ENCODE results near the gene NUMA1. TPM values are rescaled to one million over a fixed set of nuclear protein-coding genes. Genes with fewer than 3 reads are reported as not detected.

Gene NUMA1
- total RNA-seq, 1 donor from 2014 or later = 177 TPM

DNA sequence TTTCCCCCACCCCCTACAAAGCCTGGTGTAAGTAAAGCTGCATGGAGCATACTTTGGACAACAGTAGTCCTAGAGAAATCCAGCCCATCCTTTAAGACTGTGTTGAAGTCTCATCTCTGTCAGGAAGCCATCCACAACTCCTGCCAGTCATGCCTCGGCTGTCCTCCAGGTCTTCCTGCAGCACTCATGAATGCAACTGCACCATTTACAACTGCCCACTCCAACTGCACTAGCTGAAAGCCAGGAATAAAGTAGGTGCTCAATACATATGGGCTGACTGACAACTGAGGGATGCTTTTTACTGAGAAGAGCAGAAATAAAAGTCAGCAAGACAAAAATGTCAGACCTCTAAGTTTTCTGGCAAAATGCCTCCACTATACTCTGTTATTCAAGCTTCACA lies 54.3 kb downstream of the NUMA1 start:
- Histone ChIP-seq H3K36me3 (ENCODE audit: control insufficient read depth in 3 of 3, insufficient read depth in 3 of 3, low read length in 3 of 3) (peaks cover 49 to 68% (median 55%) of the 10 kb centered on the region in 3 donors), H3K27ac (ENCODE audit: low read depth, low read length) (peak overlapping the region; percentile 56)

GRCh38 chr11:72024069-72024754 lies 56.1 kb downstream of the NUMA1 start:
- no peak overlapping the region for H3K9ac ChIP-seq (ENCODE audit: low read depth in 1 of 3, low read length in 3 of 3)
- H3K4me3 ChIP-seq (ENCODE audit: low read length in 3 of 3) = no peak overlapping the region
- H3K27me3 ChIP-seq (ENCODE audit: control insufficient read depth in 3 of 3, insufficient read depth in 3 of 3, low read length in 3 of 3) = no peaks in the 10 kb centered on the region
- H3K4me1 ChIP-seq (ENCODE audit: control insufficient read depth in 3 of 3, insufficient read depth in 3 of 3, low read length in 3 of 3) = peaks cover 9 to 30% (median 22%) of the 10 kb centered on the region in 3 donors
- H3K27ac ChIP-seq (ENCODE audit: low read depth, low read length) = no peak overlapping the region
- H3K9me3 ChIP-seq (ENCODE audit: control insufficient read depth in 3 of 3, low read length in 3 of 3) = no peaks in the 10 kb centered on the region
- peaks cover 62 to 77% (median 70%) of the 10 kb centered on the region in 3 donors for H3K36me3 ChIP-seq (ENCODE audit: control insufficient read depth in 3 of 3, insufficient read depth in 3 of 3, low read length in 3 of 3)

More for the DNA sequence above, 54.3 kb downstream of the NUMA1 start:
- peaks cover 12 to 39% (median 28%) of the 10 kb centered on the region in 3 donors for H3K4me1 ChIP-seq (ENCODE audit: control insufficient read depth in 3 of 3, insufficient read depth in 3 of 3, low read length in 3 of 3)
- H3K4me3 ChIP-seq (ENCODE audit: low read length in 3 of 3) = no peak overlapping the region
- no peak overlapping the region for H3K9ac ChIP-seq (ENCODE audit: low read depth in 1 of 3, low read length in 3 of 3)
- no peaks in the 10 kb centered on the region for H3K9me3 ChIP-seq (ENCODE audit: control insufficient read depth in 3 of 3, low read length in 3 of 3)
- no peaks in the 10 kb centered on the region for H3K27me3 ChIP-seq (ENCODE audit: control insufficient read depth in 3 of 3, insufficient read depth in 3 of 3, low read length in 3 of 3)

- Histone ChIP-seq H3K9ac (ENCODE audit: low read depth in 1 of 3, low read length in 3 of 3) (no peak overlapping the region), H3K27me3 (ENCODE audit: control insufficient read depth in 3 of 3, insufficient read depth in 3 of 3, low read length in 3 of 3) (no peaks in the 10 kb centered on the region), H3K36me3 (ENCODE audit: control insufficient read depth in 3 of 3, insufficient read depth in 3 of 3, low read length in 3 of 3) (peaks cover 62 to 77% (median 70%) of the 10 kb centered on the region in 3 donors), H3K4me1 (ENCODE audit: control insufficient read depth in 3 of 3, insufficient read depth in 3 of 3, low read length in 3 of 3) (peaks cover 9 to 24% (median 16%) of the 10 kb centered on the region in 3 donors), H3K4me3 (ENCODE audit: low read length in 3 of 3) (no peak overlapping the region), H3K9me3 (ENCODE audit: control insufficient read depth in 3 of 3, low read length in 3 of 3) (no peaks in the 10 kb centered on the region), H3K27ac (ENCODE audit: low read depth, low read length) (no peak overlapping the region)
Measured at GRCh38 chr11:72023335-72023734, 57.0 kb downstream of the NUMA1 start.

GRCh38 chr11:72018171-72018570 lies 62.2 kb downstream of the NUMA1 start:
- H3K27me3 ChIP-seq (ENCODE audit: control insufficient read depth in 3 of 3, insufficient read depth in 3 of 3, low read length in 3 of 3) = no peaks in the 10 kb centered on the region
- no peak overlapping the region for H3K4me3 ChIP-seq (ENCODE audit: low read length in 3 of 3)
- no peaks in the 10 kb centered on the region for H3K9me3 ChIP-seq (ENCODE audit: control insufficient read depth in 3 of 3, low read length in 3 of 3)
- no peak overlapping the region for H3K9ac ChIP-seq (ENCODE audit: low read depth in 1 of 3, low read length in 3 of 3)
- peaks cover 23 to 28% (median 27%) of the 10 kb centered on the region in 3 donors for H3K4me1 ChIP-seq (ENCODE audit: control insufficient read depth in 3 of 3, insufficient read depth in 3 of 3, low read length in 3 of 3)
- H3K27ac ChIP-seq (ENCODE audit: low read depth, low read length) = no peak overlapping the region
- H3K36me3 ChIP-seq (ENCODE audit: control insufficient read depth in 3 of 3, insufficient read depth in 3 of 3, low read length in 3 of 3) = peaks cover 93 to 97% (median 97%) of the 10 kb centered on the region in 3 donors

GRCh38 chr11:72015511-72016061 lies 64.8 kb downstream of the NUMA1 start:
- H3K36me3 ChIP-seq (ENCODE audit: control insufficient read depth in 3 of 3, insufficient read depth in 3 of 3, low read length in 3 of 3) = peaks cover 98% of the 10 kb centered on the region in 3 donors

GRCh38 chr11:72014761-72015320 lies 65.5 kb downstream of the NUMA1 start:
- Histone ChIP-seq H3K27ac (ENCODE audit: low read depth, low read length) (no peak overlapping the region), H3K9me3 (ENCODE audit: control insufficient read depth in 3 of 3, low read length in 3 of 3) (no peaks in the 10 kb centered on the region), H3K36me3 (ENCODE audit: control insufficient read depth in 3 of 3, insufficient read depth in 3 of 3, low read length in 3 of 3) (peaks cover 99 to 100% (median 99%) of the 10 kb centered on the region in 3 donors), H3K4me3 (ENCODE audit: low read length in 3 of 3) (peak overlapping the region in 1 of 3 donors; percentile 6), H3K4me1 (ENCODE audit: control insufficient read depth in 3 of 3, insufficient read depth in 3 of 3, low read length in 3 of 3) (peaks cover 49 to 58% (median 53%) of the 10 kb centered on the region in 3 donors), H3K27me3 (ENCODE audit: control insufficient read depth in 3 of 3, insufficient read depth in 3 of 3, low read length in 3 of 3) (no peaks in the 10 kb centered on the region), H3K9ac (ENCODE audit: low read depth in 1 of 3, low read length in 3 of 3) (peak overlapping the region in 1 of 3 donors; percentile 77)

More at GRCh38 chr11:72015511-72016061, 64.8 kb downstream of the NUMA1 start:
- Histone ChIP-seq H3K9ac (ENCODE audit: low read depth in 1 of 3, low read length in 3 of 3) (peak overlapping the region in 1 of 3 donors; percentile 77), H3K27ac (ENCODE audit: low read depth, low read length) (no peak overlapping the region), H3K4me3 (ENCODE audit: low read length in 3 of 3) (no peak overlapping the region), H3K9me3 (ENCODE audit: control insufficient read depth in 3 of 3, low read length in 3 of 3) (no peaks in the 10 kb centered on the region), H3K27me3 (ENCODE audit: control insufficient read depth in 3 of 3, insufficient read depth in 3 of 3, low read length in 3 of 3) (no peaks in the 10 kb centered on the region), H3K4me1 (ENCODE audit: control insufficient read depth in 3 of 3, insufficient read depth in 3 of 3, low read length in 3 of 3) (peaks cover 49 to 53% (median 52%) of the 10 kb centered on the region in 3 donors)

DNA sequence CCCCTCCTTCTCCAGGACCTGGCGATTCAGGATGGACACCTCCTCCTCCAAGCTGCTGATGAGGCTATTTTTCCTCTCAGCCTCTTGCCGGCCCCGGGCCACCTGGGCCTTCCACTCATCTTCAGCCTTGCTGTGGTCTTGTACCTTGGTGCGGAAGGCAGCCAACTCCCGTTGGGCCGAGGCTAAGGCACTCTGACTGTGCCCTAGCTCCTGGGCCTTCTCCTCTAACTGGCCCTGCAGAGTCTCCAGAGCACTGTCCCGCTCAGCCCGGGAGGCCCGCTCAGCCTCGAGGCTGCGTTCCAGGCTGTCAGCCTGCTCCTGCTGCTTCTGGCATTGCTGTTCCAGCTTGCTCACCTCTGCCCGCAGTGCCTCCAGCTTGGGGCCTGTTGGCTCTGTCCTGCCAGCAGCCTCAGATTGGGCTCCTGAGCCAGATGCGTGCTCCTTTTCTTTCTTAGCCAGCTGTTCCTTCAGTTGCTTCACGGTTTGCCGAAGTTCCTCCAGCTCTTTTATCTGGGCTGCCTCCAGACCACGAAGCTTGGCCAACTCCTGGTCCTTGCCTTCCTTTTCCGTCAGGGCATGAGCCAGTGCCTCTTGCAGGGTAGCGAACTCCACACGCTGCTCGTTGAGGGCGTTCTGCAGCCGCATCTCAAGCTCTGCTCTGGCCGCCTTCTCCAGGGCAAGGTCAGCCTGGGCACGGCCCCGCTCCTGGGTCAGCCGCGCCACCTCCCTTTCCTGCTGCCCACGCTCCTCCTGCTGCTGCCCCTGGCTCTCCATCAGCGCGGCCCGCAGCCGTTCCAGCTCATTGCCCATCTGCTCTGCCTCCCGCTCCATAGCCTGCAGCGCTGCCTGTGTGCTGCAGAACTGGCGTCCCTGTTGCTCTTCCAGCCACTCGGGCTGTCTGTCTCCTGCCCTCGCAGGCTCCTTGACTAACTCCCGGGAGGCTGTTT lies 66.3 kb downstream of the NUMA1 start:
- peaks cover 98 to 99% (median 99%) of the 10 kb centered on the region in 3 donors for H3K36me3 ChIP-seq (ENCODE audit: control insufficient read depth in 3 of 3, insufficient read depth in 3 of 3, low read length in 3 of 3)
- H3K4me1 ChIP-seq (ENCODE audit: control insufficient read depth in 3 of 3, insufficient read depth in 3 of 3, low read length in 3 of 3) = peaks cover 49 to 58% (median 53%) of the 10 kb centered on the region in 3 donors
- H3K27me3 ChIP-seq (ENCODE audit: control insufficient read depth in 3 of 3, insufficient read depth in 3 of 3, low read length in 3 of 3) = no peaks in the 10 kb centered on the region
- H3K9ac ChIP-seq (ENCODE audit: low read depth in 1 of 3, low read length in 3 of 3) = peak overlapping the region in 2 of 3 donors; percentile 27 to 77
- peak overlapping the region; percentile 46 for H3K27ac ChIP-seq (ENCODE audit: low read depth, low read length)
- no peaks in the 10 kb centered on the region for H3K9me3 ChIP-seq (ENCODE audit: control insufficient read depth in 3 of 3, low read length in 3 of 3)
- H3K4me3 ChIP-seq (ENCODE audit: low read length in 3 of 3) = peak overlapping the region; percentile 45 to 53 (median 49)

DNA sequence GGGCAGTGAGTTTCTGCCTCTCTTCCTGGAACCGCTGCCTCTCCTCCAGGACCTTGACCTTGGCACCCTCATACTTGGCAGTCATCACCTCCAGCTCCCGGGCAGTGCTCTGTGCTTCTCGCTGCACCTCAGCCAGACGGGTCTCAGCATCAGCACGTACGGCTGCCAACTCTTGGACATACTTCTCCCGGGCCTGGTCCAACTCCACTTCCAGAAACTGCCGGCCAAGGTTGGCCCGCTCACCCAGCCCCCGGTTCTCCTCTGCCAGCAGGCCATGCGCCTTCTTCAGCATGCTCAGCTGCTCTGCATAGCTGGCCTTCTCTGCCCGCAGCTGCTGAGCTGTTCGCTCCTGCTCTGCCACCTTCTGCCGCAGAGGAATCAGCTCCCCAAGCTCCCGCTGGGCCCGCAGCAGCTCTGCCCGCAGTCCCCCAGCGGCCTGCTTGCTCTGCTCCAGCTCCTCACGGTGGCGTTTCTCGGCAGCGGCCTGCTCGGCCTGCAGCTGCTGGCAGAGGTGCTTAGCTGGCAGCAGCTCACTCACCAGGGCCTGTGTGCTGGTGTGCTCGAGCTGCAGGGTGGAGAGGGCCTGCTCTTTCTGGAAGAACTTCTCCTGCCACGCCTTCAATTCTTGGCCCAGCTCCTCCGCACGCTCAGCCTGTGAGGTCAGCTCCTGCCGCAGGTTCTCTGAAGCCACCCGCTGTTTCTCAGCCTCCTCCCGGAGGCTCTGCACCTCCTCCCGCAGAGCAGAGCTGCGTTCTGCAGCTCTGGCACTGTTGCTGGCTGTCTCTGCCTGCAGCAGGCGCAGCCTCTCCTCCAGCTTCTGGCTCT lies 67.2 kb downstream of the NUMA1 start:
- H3K4me1 ChIP-seq (ENCODE audit: control insufficient read depth in 3 of 3, insufficient read depth in 3 of 3, low read length in 3 of 3) = peaks cover 49 to 58% (median 53%) of the 10 kb centered on the region in 3 donors
- peak overlapping the region; percentile 45 to 53 (median 49) for H3K4me3 ChIP-seq (ENCODE audit: low read length in 3 of 3)

More for the DNA sequence above, 67.2 kb downstream of the NUMA1 start:
- Histone ChIP-seq H3K27me3 (ENCODE audit: control insufficient read depth in 3 of 3, insufficient read depth in 3 of 3, low read length in 3 of 3) (no peaks in the 10 kb centered on the region), H3K9ac (ENCODE audit: low read depth in 1 of 3, low read length in 3 of 3) (peak overlapping the region in 2 of 3 donors; percentile 23 to 77), H3K27ac (ENCODE audit: low read depth, low read length) (peak overlapping the region; percentile 46), H3K9me3 (ENCODE audit: control insufficient read depth in 3 of 3, low read length in 3 of 3) (no peaks in the 10 kb centered on the region), H3K36me3 (ENCODE audit: control insufficient read depth in 3 of 3, insufficient read depth in 3 of 3, low read length in 3 of 3) (peaks cover 97 to 99% (median 98%) of the 10 kb centered on the region in 3 donors)

Measured in skeletal muscle tissue (tissue), 4 donors.